Keratinocyte (primary cell): ENCODE measurements around the gene TNFAIP8L3. TPM values are rescaled to one million over a fixed set of nuclear protein-coding genes. Genes with fewer than 3 reads are reported as not detected.

Source experiments
- DNase-seq: peaks from one replicate; pipeline ENCODE4 v3.0.0-alpha.2; 2011; ENCODE audit warnings: low read depth, missing footprints, low spot score
- FAIRE-seq: peaks from 2 replicates; lab custom pipeline; 2011; peaks lifted over from hg19 to GRCh38; lab: Jason Lieb, UNC
- H2AFZ ChIP-seq: 2 replicates; pipeline ENCODE4 v1.6.0; 2012; ENCODE audit warnings: low read length, control low read depth, inconsistent platforms; ENCODE audit not compliant: control insufficient read depth
- H3K27ac ChIP-seq: 2 replicates; pipeline ENCODE4 v1.5.1; 2011; ENCODE audit warnings: low read length; ENCODE audit not compliant: control insufficient read depth, insufficient read depth
- H3K27me3 ChIP-seq: 3 replicates; pipeline ENCODE4 v1.6.0; 2011; ENCODE audit warnings: low read length; ENCODE audit not compliant: control insufficient read depth, insufficient read depth; ENCODE audit errors: extremely low read depth
- H3K36me3 ChIP-seq, 2 experiments: 2 replicates in 1 of 2; 3 replicates in 1 of 2; pipeline ENCODE4 v1.5.1; 2011; ENCODE audit warnings: low read length in 2 of 2, mild to moderate bottlenecking in 1 of 2; ENCODE audit not compliant: control insufficient read depth in 2 of 2, insufficient read depth in 2 of 2; ENCODE audit errors: extremely low read depth in 1 of 2
- H3K4me1 ChIP-seq: 3 replicates; pipeline ENCODE4 v1.5.1; 2011; ENCODE audit warnings: low read length; ENCODE audit not compliant: control insufficient read depth, insufficient read depth; ENCODE audit errors: extremely low read depth
- H3K4me2 ChIP-seq: 3 replicates; pipeline ENCODE4 v1.6.0; 2011; ENCODE audit warnings: low read depth, low read length; ENCODE audit not compliant: control insufficient read depth, insufficient read depth; ENCODE audit errors: extremely low read depth
- H3K4me3 ChIP-seq, 3 experiments: fragments of 200-600 bp in 1 of 3; sonication (generic) in 1 of 3; 2 replicates in 2 of 3; 3 replicates in 1 of 3; pipeline ENCODE4 v1.5.1; 2011 to 2016; ENCODE audit warnings: low read length in 3 of 3, mild to moderate bottlenecking in 3 of 3, control low read depth in 2 of 3, inconsistent platforms in 1 of 3, low read depth in 1 of 3, mixed read lengths in 1 of 3, mixed run types in 1 of 3, moderate library complexity in 1 of 3; ENCODE audit not compliant: control insufficient read depth in 2 of 3, insufficient read depth in 2 of 3; ENCODE audit errors: extremely low read depth in 1 of 3
- H3K79me2 ChIP-seq: 2 replicates; pipeline ENCODE4 v1.6.0; 2012; ENCODE audit warnings: low read length; ENCODE audit not compliant: control insufficient read depth, insufficient read depth
- H3K9ac ChIP-seq: 3 replicates; pipeline ENCODE4 v1.6.0; 2011; ENCODE audit warnings: low read length; ENCODE audit not compliant: control insufficient read depth, insufficient read depth; ENCODE audit errors: extremely low read depth
- H3K9me1 ChIP-seq: 3 replicates; pipeline ENCODE4 v1.6.0; 2011; ENCODE audit warnings: low read length; ENCODE audit not compliant: control insufficient read depth, insufficient read depth; ENCODE audit errors: extremely low read depth
- H3K9me3 ChIP-seq: 2 replicates; pipeline ENCODE4 v1.5.1; 2012; ENCODE audit warnings: low read depth, low read length; ENCODE audit not compliant: control insufficient read depth
- H4K20me1 ChIP-seq: 3 replicates; pipeline ENCODE4 v1.6.0; 2011; ENCODE audit warnings: low read length; ENCODE audit not compliant: control insufficient read depth, insufficient read depth; ENCODE audit errors: extremely low read depth
- CTCF ChIP-seq, 3 experiments: IDR thresholded peaks in 1 of 3; conservative IDR thresholded peaks in 1 of 3; optimal IDR thresholded peaks in 1 of 3; 2 replicates in 2 of 3; 3 replicates in 1 of 3; pipeline versions ENCODE3 to v1.5.1; 2011; ENCODE audit warnings: low read length in 3 of 3, mild to moderate bottlenecking in 3 of 3, moderate library complexity in 2 of 3, control low read depth in 1 of 3, inconsistent platforms in 1 of 3; ENCODE audit not compliant: insufficient read depth in 2 of 3; ENCODE audit errors: extremely low read depth in 1 of 3
- EZH2 ChIP-seq: IDR thresholded peaks from one replicate; pipeline ENCODE4 v1.6.1; 2012; ENCODE audit warnings: inconsistent platforms, mild to moderate bottlenecking, low read length, moderate library complexity
- dilution Hi-C: fragments of 300-500 bp; cut with MboI; formaldehyde crosslinking; loops from one replicate; pipeline ENCODE4 v1.7.0; 2020; ENCODE audit warnings: low sequenced_read_pairs; ENCODE audit not compliant: extremely low pct_ligation_motif_present
- polyA plus RNA-seq, 5 experiments: library from polyadenylated mRNA; depleted of rRNA in 3 of 5; stranded (reverse) in 3 of 5; stranded (forward) in 1 of 5; unstranded in 1 of 5; fragments of >200 nt; gene quantifications; 1 replicate in 1 of 5; 2 replicates in 3 of 5; 3 replicates in 1 of 5; pipeline versions ENCODE4 v1.2.1 to v1.2.3, GENCODE V29; 2011 to 2012; ENCODE audit warnings: missing spikeins in 2 of 5, low read depth in 1 of 5, low replicate concordance in 1 of 5

The TNFAIP8L3 gene
- polyA plus RNA-seq, 1 donor (not counting 4 experiments of a cell fraction or from before 2014, with no cell fraction given): 0.51 TPM

DNA sequence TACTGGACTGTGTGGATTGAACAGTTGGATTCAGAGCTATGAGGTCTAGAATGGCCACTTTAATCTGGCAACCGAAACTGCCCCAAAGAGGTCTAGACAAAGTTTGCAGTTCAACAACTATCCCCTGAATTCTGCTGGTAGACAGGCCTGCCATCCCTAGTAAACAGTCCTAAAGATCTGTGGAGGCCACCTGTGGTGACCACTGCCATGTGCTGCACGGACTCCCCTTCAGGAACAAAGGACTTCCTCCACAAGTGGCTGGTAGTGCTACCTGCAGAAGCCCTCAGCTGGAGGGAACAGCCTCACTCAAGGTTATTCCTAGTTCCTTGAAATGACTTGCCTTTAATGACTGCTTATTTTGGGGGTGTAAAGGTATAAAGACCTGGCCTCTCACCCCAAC lies 6.1 kb downstream of the TNFAIP8L3 start:
- Histone ChIP-seq H3K4me1 (no peaks in the 10 kb centered on the region), H3K4me2 (no peak overlapping the region), H2AFZ (no peak overlapping the region), H3K4me3 (no peak overlapping the region), H3K9ac (no peak overlapping the region), H4K20me1 (no peaks in the 10 kb centered on the region), H3K27ac (no peak overlapping the region), H3K9me1 (no peaks in the 10 kb centered on the region), H3K36me3 (no peaks in the 10 kb centered on the region), H3K27me3 (peaks cover 17% of the 10 kb centered on the region), H3K79me2 (no peaks in the 10 kb centered on the region), H3K9me3 (no peaks in the 10 kb centered on the region)
- dilution Hi-C loops: no loop called here
- FAIRE-seq (no peak), DNase-seq (no peak)
- TF ChIP-seq EZH2 (no peak), CTCF (optimal IDR thresholded peaks at IDR 0.05 in 1 of 3, IDR thresholded peaks at IDR 0.05 in 1 of 3, conservative IDR thresholded peaks at IDR 0.05 in 1 of 3; ENCODE audit: extremely low read depth in 1 of 3, insufficient read depth in 2 of 3, low read length in 3 of 3) (no peak)

GRCh38 chr15:51087513-51087912 lies 7.2 kb downstream of the TNFAIP8L3 start:
- H3K79me2 ChIP-seq: no peaks in the 10 kb centered on the region
- dilution Hi-C loops: no loop called here
- no peaks in the 10 kb centered on the region for H3K36me3 ChIP-seq
- peaks cover 7% of the 10 kb centered on the region for H3K27me3 ChIP-seq
- H3K9ac ChIP-seq: no peak overlapping the region
- FAIRE-seq (no peak), DNase-seq (no peak)
- H3K9me3 ChIP-seq: no peaks in the 10 kb centered on the region
- no peak overlapping the region for H3K4me2 ChIP-seq
- H2AFZ ChIP-seq: no peak overlapping the region
- H3K4me1 ChIP-seq: no peaks in the 10 kb centered on the region
- H3K4me3 ChIP-seq: no peak overlapping the region
- no peaks in the 10 kb centered on the region for H3K9me1 ChIP-seq
- H3K27ac ChIP-seq: no peak overlapping the region
- no peak for TF ChIP-seq CTCF (optimal IDR thresholded peaks at IDR 0.05 in 1 of 3, IDR thresholded peaks at IDR 0.05 in 1 of 3, conservative IDR thresholded peaks at IDR 0.05 in 1 of 3; ENCODE audit: extremely low read depth in 1 of 3, insufficient read depth in 2 of 3, low read length in 3 of 3)
- TF ChIP-seq EZH2: no peak
- H4K20me1 ChIP-seq: no peaks in the 10 kb centered on the region
